Retinal pigment epithelial cell (primary cell): Measurements from ENCODE around the gene BCAP31.

Source experiments
- DNase-seq: peaks from one replicate; pipeline ENCODE4 v3.0.0-alpha.2; 2010; ENCODE audit warnings: low read depth
- H3K4me3 ChIP-seq: 2 replicates; pipeline ENCODE4 v1.5.1; 2011; ENCODE audit warnings: mild to moderate bottlenecking, low read length, control low read depth, moderate library complexity
- TF ChIP-seq, protein P1 (sequence below): conservative IDR thresholded peaks from 2 replicates; pipeline ENCODE4 v1.5.1; 2011; ENCODE audit warnings: low read depth, low read length, control low read depth, inconsistent platforms

Gene BCAP31

DNA sequence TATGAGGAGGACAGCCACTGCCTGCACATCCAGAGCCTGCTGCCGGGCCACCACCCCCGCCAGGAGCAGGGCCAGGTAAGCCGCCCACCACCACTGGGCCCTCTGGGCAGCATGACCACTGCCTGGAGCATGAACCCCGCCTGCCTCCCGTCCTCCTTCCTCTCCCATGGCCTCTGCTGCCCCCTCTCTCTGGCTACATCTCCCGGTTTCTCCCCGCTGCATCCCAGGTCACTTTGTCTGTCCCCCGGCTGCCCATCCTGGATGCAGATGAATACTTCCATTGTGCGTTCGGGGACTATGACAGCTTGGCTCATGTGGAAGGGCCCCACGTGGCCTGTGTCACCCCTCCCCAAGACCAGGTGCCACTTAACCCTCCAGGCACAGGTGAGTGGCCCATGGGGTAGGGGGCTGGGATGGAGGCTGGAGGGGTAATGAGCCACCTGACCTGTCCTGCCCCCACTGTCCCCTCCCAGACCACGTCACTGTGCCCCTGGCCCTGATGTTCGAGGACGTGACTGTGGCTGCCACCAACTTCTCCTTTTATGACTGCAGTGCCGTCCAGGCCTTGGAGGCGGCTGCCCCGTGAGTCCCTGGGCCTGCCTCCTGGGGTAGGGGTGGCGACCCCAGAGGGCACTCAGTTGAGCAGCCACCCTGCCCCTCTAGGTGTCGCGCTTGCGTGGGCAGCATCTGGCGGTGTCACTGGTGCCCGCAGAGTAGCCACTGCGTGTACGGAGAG, 45.8 kb upstream of the BCAP31 start:
- no peak for DNase-seq
- TF ChIP-seq, protein P1, sequence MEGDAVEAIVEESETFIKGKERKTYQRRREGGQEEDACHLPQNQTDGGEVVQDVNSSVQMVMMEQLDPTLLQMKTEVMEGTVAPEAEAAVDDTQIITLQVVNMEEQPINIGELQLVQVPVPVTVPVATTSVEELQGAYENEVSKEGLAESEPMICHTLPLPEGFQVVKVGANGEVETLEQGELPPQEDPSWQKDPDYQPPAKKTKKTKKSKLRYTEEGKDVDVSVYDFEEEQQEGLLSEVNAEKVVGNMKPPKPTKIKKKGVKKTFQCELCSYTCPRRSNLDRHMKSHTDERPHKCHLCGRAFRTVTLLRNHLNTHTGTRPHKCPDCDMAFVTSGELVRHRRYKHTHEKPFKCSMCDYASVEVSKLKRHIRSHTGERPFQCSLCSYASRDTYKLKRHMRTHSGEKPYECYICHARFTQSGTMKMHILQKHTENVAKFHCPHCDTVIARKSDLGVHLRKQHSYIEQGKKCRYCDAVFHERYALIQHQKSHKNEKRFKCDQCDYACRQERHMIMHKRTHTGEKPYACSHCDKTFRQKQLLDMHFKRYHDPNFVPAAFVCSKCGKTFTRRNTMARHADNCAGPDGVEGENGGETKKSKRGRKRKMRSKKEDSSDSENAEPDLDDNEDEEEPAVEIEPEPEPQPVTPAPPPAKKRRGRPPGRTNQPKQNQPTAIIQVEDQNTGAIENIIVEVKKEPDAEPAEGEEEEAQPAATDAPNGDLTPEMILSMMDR = no peak
- H3K4me3 ChIP-seq = no peak overlapping the region

DNA sequence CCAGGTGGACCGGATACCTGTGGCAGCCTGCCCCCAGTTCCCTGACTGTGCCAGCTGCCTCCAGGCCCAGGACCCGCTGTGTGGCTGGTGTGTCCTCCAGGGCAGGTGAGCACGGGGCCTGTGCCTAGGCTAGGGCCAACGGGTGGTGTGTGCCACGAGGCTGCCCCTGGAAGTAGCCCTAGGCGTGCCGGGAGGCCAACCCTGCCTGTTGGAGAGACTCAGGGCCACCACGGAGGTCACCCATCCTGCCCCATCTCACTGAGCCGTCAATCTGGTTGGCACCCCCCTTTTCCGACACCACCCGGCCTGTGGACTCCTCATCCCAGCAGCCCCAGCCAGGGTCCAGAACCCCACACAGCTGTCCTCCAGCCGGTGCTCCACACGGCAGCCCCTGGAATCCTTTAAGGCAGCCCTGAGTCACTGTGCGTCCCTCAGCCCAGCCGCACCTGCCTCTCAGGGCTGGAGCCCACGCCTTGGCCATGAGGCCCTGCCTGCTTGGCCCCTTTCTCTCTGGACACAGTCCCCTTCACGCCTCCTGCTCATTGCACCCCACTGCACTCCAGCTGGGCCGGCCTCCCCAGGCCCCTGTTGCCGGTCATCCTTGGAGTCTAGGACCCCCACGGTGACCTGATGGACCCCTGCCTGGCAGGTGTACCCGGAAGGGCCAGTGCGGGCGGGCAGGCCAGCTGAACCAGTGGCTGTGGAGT, 45.1 kb upstream of the BCAP31 start:
- DNase-seq = no peak

DNA sequence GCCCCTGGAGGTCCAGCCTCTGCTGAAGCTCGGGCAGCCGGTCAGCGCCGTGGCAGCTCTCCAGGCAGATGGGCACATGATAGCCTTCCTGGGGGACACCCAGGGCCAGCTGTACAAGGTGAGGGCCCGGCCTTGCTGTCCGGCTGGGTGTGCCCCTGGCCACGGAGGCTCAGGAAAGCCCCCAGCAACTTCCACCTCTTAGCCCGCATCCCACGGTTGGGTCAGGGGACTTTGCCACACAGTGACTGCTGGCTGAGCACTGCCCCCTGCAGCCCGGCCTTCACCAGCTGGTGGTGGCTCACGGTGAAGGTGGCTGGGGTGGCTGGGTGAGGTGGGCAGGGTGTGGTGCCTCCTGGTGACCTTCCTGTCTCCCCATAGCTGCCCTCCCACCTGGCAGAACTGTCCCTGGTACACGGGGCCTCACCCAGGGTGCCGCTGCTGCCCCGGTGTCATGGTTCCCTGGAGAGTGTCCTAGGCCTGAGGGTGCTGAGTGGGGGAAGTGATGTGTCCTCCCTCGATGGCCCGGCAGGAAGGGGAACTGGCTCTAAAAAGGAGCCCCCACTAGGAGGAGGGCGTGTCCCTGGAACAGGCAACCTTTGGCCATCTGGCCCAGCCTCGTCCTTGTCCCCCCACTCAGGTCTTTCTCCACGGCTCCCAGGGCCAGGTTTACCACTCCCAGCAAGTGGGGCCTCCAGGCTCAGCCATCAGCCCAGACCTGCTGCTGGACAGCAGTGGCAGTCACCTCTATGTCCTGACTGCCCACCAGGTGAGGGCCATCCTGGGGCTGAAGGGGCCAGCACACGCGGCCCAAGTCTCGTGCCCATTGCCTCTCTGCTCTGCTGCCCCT, 44.3 kb upstream of the BCAP31 start:
- no peak overlapping the region for H3K4me3 ChIP-seq
- TF ChIP-seq, protein P1 = no peak
- DNase-seq = no peak

More for the DNA sequence above, 45.1 kb upstream of the BCAP31 start:
- TF ChIP-seq, protein P1 = no peak
- no peak overlapping the region for H3K4me3 ChIP-seq

DNA sequence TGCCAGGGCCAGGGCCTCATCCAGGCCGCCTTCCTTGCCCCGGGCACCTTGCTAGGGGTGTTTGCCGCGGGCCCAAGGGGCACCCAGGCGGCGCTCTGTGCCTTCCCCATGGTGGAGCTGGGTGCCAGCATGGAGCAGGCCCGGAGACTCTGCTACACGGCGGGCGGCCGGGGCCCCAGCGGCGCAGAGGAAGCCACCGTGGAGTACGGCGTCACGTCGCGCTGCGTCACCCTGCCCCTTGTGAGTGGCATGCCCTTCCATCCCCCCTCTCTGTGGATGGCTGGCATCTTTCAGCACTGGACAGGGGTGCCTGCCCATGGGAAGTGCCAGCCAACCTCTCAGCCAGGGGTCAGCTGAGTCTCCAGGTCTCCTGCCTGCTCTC, 43.5 kb upstream of the BCAP31 start:
- H3K4me3 ChIP-seq = no peak overlapping the region
- no peak for DNase-seq
- TF ChIP-seq, protein P1 = no peak

DNA sequence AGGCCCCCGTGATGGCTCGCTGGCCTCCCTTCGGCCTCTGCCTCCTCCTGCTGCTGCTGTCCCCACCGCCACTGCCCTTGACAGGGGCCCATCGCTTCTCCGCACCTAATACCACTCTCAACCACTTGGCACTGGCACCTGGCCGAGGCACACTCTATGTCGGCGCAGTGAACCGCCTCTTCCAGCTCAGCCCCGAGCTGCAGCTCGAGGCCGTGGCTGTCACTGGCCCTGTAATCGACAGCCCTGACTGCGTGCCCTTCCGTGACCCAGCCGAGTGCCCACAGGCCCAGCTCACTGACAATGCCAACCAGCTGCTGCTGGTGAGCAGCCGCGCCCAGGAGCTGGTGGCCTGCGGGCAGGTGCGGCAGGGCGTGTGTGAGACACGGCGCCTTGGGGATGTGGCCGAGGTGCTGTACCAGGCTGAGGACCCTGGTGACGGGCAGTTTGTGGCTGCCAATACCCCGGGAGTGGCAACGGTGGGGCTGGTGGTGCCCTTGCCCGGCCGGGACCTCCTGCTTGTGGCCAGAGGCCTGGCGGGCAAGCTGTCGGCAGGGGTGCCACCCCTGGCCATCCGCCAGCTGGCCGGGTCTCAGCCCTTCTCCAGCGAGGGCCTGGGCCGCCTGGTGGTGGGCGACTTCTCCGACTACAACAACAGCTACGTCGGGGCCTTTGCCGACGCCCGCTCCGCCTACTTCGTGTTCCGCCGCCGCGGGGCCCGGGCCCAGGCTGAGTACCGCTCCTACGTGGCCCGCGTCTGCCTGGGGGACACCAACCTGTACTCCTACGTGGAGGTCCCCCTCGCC, 42.9 kb upstream of the BCAP31 start:
- TF ChIP-seq, protein P1 = no peak
- no peak overlapping the region for H3K4me3 ChIP-seq
- DNase-seq = no peak

DNA sequence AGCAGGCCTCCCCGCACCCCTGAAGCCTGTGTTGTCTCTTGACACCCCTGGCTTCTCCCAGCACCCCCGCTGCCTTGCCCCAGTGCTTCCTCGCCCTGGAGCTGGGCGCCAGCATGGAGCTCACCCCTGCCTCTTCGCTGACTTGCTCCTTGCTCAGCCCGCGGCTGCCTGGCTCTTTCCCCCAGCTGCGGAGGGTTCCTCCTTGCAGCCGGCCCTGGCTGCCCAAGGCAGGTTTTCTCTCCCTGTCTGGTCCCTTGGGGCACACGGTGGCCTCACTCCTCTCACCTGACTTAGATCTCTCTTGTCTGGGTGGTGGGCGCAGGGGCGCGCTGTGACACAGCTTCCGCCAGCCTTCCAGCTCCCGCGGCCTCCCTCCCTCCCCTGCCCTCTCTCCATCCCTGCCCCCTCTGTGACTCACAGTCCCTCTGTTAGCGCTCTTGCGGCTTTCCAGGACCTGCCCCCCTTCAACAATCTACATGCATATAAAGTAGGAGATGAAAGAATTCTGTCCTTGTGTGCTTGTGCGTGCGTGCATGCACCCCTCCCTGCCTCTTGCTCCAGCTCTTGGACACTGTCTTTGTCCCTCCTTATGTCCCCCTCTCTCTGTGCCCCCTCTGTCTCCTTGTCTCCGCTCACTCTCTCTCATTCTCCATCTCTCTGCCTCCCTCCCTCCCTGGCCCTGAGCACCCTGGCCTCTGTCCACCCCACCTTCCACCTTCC, 42.1 kb upstream of the BCAP31 start:
- peak; percentile 38 for DNase-seq
- TF ChIP-seq, protein P1 = no peak
- peak overlapping the region; percentile 50 for H3K4me3 ChIP-seq
